ENCODE results near the gene HDAC9. TPM values are rescaled to one million over a fixed set of nuclear protein-coding genes. Genes with fewer than 3 reads are reported as not detected.

Gene HDAC9
- total RNA-seq, 4 donors from 2014 or later, result 10.3 to 48.4 (median 12.2) TPM

GRCh38 chr7:18546576-18546975, 51.0 kb downstream of the HDAC9 start:
- WGBS, 2 donors, result 94 to 95% methylated on average over 3 of the region's 3 CpGs
- H3K27me3 ChIP-seq, result no peaks in the 10 kb centered on the region
- H3K4me3 ChIP-seq, result no peak overlapping the region
- no peak overlapping the region for H3K27ac ChIP-seq
- no peaks in the 10 kb centered on the region for H3K9me3 ChIP-seq
- H3K36me3 ChIP-seq, result no peaks in the 10 kb centered on the region
- TF ChIP-seq POLR2A (IDR thresholded peaks at IDR 0.05), result no peak
- TF ChIP-seq EP300 (IDR thresholded peaks at IDR 0.05), result no peak
- no peak for TF ChIP-seq CTCF (IDR thresholded peaks at IDR 0.05)
- no peaks in the 10 kb centered on the region for H3K4me1 ChIP-seq
- DNase-seq (ENCODE audit: low spot score in 2 of 2), result no peak

GRCh38 chr7:18547509-18548187, 52.1 kb downstream of the HDAC9 start:
- DNase-seq (ENCODE audit: low spot score in 2 of 2), result no peak
- no peak for TF ChIP-seq EP300 (IDR thresholded peaks at IDR 0.05)
- TF ChIP-seq CTCF (IDR thresholded peaks at IDR 0.05), result no peak
- no peak for TF ChIP-seq POLR2A (IDR thresholded peaks at IDR 0.05)
- WGBS, 2 donors, result 88 to 93% methylated on average over 4 of the region's 4 CpGs

GRCh38 chr7:18548534-18548933, 53.0 kb downstream of the HDAC9 start:
- Histone ChIP-seq H3K36me3 (no peaks in the 10 kb centered on the region), H3K27ac (no peak overlapping the region), H3K4me1 (peaks cover 0 to 18% (median 0%) of the 10 kb centered on the region in 4 donors), H3K4me3 (no peak overlapping the region), H3K9me3 (no peaks in the 10 kb centered on the region), H3K27me3 (no peaks in the 10 kb centered on the region)
- 95 to 100% methylated on average over 1 of the region's 1 CpG for WGBS, 2 donors
- TF ChIP-seq EP300 (IDR thresholded peaks at IDR 0.05) (no peak), POLR2A (IDR thresholded peaks at IDR 0.05) (no peak), CTCF (IDR thresholded peaks at IDR 0.05) (no peak)
- DNase-seq (ENCODE audit: low spot score in 2 of 2), result no peak

More at GRCh38 chr7:18547509-18548187, 52.1 kb downstream of the HDAC9 start:
- H3K36me3 ChIP-seq, result no peaks in the 10 kb centered on the region
- H3K4me1 ChIP-seq, result peaks cover 0 to 10% (median 0%) of the 10 kb centered on the region in 4 donors
- H3K27me3 ChIP-seq, result no peaks in the 10 kb centered on the region
- H3K27ac ChIP-seq, result no peak overlapping the region
- no peaks in the 10 kb centered on the region for H3K9me3 ChIP-seq
- H3K4me3 ChIP-seq, result no peak overlapping the region

- TF ChIP-seq CTCF (IDR thresholded peaks at IDR 0.05) (no peak), EP300 (IDR thresholded peaks at IDR 0.05) (no peak), POLR2A (IDR thresholded peaks at IDR 0.05) (no peak)
- H3K27ac ChIP-seq, result no peak overlapping the region
- 93 to 98% methylated on average over 1 of the region's 1 CpG for WGBS, 2 donors
Observed at GRCh38 chr7:18550574-18550973, 55.0 kb downstream of the HDAC9 start.

DNA sequence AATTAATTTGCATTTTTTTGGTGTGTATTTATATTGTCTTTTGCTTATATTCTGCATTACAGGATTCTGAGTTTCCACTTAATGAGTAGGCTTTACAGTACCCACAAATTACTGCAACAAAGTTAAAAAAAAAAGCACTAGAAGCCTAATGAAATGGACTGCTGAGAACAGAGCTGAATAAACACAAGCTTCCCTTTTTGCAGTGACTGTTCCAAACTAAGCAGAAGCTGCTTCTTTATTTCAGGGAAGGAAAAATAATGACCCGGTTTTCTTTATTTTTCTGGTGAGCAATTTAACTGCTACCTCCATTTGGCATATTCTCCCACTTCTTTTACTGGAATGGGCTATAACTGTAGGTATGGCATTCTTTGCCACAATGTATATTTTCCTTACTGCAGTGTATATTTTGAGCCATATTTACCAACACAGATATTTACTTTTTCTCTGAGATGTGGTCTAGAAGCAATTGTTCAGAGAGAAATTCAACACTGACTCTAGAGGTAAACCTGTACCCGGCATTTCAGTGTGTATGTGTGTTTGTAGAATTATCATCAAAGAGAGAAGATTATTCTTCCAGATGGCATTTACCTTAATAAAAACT, 56.9 kb downstream of the HDAC9 start:
- DNase-seq (ENCODE audit: low spot score in 2 of 2), result no peak
- Histone ChIP-seq H3K27ac (peak overlapping the region in 2 of 4 donors; percentile 2 to 23), H3K9me3 (no peaks in the 10 kb centered on the region), H3K27me3 (no peaks in the 10 kb centered on the region), H3K4me3 (no peak overlapping the region), H3K36me3 (no peaks in the 10 kb centered on the region), H3K4me1 (peaks cover 0 to 29% (median 0%) of the 10 kb centered on the region in 4 donors)
- 19 to 27% methylated on average over 2 of the region's 2 CpGs for WGBS, 2 donors
- TF ChIP-seq POLR2A (IDR thresholded peaks at IDR 0.05) (no peak), CTCF (IDR thresholded peaks at IDR 0.05) (no peak), EP300 (IDR thresholded peaks at IDR 0.05) (no peak)

More at GRCh38 chr7:18550574-18550973, 55.0 kb downstream of the HDAC9 start:
- Histone ChIP-seq H3K9me3 (no peaks in the 10 kb centered on the region), H3K27me3 (no peaks in the 10 kb centered on the region), H3K4me3 (no peak overlapping the region), H3K4me1 (peaks cover 0 to 29% (median 0%) of the 10 kb centered on the region in 4 donors), H3K36me3 (no peaks in the 10 kb centered on the region)
- no peak for DNase-seq (ENCODE audit: low spot score in 2 of 2)
